T-helper 2 cell (primary cell): ENCODE results near the gene CGREF1.
"Not testable (repeated sequence)": the region's sequence is repeated elsewhere in the genome, so short reads cannot be mapped to it uniquely, and the experiment has no call there.

ENCODE experiments used
- DNase-seq, 5 experiments: peaks; one replicate each; pipeline versions ENCODE4 v3.0.0 to v3.0.0-alpha.2; 2012 to 2022

Gene CGREF1

GRCh38 chr2:27086724-27087593 lies 32.0 kb downstream of the CGREF1 start, which contains the start of gene KHK:
TSS of gene KHK (plus strand) at chr2:27086772. CDS start at chr2:27087260, 488 bp downstream.
- DNase-seq = no peak

DNA sequence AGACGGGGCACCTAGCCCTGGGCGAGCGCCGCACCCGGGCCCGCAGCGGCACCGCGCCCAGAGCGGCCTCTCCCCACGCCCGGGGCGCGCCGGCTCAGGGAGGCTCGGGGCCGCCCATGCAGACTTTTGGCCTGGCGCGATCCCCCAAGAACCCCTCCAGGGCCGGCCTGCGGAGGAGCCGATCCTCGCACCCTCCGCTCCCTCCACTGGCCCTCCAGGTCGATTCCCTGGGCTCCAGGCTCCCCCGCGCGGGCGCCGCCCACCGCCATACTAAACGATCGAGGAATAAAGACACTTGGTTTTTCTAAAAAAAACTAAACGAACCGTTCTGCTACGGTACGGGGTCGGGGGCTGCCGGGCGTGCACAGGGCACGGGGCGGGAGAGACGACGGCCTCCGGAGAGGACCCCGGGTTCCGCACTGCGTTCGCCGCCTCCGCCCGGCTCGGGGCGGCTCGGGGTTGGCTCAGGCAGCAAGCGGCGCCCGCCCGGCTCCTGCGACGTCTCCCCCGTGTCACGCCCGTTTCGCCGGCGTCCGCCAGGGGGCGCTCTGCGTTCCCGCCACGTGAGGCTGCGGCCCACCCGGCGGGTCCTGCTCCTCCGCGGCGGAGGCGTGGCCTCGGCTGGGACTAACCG lies 32.7 kb downstream of the CGREF1 start:
- DNase-seq = peak; percentile 95 to 98 (median 97)

DNA sequence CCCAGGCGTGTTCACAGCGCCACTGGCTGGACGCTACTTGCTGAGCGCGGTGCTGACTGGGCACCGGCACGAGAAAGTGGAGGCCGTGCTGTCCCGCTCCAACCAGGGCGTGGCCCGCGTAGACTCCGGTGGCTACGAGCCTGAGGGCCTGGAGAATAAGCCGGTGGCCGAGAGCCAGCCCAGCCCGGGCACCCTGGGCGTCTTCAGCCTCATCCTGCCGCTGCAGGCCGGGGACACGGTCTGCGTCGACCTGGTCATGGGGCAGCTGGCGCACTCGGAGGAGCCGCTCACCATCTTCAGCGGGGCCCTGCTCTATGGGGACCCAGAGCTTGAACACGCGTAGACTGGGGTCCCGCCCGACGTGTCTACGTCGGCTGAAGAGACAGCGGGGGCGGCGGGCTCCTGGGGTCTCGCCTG lies 33.2 kb downstream of the CGREF1 start:
- DNase-seq = peak in 1 of 5 experiments; percentile 51

DNA sequence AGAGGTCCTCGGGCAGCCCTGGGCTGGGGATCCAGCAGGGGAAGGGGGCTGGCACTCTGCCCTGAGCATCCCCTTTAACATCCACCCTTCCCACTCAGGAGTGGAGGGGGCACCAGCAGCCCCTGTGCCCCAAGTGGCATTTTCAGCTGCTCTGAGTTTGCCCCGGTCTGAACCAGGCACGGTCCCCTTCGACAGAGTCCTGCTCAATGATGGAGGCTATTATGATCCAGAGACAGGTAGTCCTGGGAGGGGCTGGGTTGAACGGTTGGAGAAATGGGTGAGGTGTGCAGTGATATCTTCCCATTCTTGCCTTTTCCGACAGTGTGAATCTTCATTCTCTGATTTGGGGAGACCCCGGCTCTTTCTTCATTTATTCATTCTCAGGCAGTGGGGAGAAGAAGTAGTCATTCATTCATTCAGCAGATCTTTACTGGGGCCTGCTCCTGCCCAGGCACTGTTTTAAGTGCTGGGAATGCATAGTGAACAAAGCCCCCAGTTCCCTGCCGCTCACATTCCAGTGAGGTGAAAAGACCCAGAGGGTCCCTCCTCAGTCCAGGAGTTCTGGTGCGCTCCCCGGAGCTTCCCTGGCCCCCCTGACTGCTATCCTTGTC lies 33.8 kb downstream of the CGREF1 start:
- DNase-seq = no peak

DNA sequence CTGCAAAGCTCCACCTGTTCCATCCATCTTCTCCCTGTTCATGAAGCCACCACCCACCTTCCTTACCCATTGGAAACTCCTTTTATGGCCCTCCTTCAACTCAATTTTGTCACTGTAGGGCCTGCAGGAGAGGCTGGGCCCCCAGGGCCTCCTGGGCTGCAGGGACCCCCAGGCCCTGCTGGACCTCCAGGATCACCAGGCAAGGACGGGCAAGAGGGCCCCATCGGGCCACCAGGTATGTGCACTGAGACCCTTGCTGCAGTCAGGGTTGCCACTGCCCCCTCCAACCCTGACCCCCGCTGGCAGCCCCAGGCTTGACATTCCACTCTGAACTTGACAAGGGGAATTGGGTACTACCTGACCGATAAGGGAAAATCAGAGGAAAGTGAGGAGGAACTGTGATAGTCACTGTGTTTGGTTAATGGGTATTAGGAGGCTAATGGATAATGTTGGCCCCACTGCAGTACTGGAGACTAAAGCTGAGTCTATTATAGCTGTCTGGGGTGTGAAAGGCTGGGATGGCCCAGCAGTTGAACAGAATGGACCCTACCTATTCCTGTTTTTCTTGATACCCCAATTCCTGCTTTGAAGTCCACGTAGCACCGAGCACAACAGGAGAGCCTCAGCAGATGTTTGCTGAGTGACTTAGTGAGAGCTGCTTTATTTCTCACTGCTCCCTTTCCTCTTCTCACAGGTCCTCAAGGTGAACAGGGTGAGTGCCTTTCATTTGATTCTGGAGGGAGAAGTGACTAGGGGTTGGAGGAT lies 34.4 kb downstream of the CGREF1 start:
- no peak for DNase-seq

DNA sequence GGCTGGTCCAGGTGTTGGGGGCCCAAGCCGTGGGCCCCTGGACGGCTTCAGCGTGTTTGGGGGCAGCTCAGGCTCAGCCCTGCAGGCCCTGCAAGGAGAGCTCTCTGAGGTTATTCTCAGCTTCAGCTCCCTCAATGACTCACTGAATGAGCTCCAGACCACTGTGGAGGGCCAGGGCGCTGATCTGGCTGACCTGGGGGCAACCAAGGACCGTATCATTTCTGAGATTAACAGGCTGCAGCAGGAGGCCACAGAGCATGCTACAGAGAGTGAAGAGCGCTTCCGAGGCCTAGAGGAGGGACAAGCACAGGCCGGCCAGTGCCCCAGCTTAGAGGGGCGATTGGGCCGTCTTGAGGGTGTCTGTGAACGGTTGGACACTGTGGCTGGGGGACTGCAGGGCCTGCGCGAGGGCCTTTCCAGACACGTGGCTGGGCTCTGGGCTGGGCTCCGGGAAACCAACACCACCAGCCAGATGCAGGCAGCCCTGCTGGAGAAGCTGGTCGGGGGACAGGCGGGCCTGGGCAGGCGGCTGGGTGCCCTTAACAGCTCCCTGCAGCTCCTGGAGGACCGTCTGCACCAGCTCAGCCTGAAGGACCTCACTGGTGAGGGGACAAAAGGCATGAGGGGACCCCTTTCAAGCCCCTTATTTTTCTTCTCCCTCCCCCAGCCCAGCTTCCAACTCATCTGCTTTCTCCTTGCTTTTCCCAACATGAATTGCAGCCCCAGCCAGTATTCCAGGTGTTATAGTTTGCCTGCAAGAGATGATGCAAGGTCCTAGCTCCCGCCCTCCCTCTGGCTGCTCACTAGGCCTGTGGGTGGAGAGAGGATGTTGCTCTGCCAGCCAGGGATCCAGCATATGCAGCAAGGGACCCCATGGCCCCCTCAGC lies 35.3 kb downstream of the CGREF1 start:
- no peak for DNase-seq

GRCh38 chr2:27082773-27083409 lies 36.0 kb downstream of the CGREF1 start:
- DNase-seq = no peak

GRCh38 chr2:27081984-27082772 lies 36.8 kb downstream of the CGREF1 start:
- no peak for DNase-seq

GRCh38 chr2:27080603-27080936 lies 38.4 kb downstream of the CGREF1 start:
- DNase-seq = no peak

GRCh38 chr2:27080140-27080469 lies 38.8 kb downstream of the CGREF1 start:
- no peak for DNase-seq

- no peak for DNase-seq
Measured at GRCh38 chr2:27079233-27080139, 39.4 kb downstream of the CGREF1 start.

DNA sequence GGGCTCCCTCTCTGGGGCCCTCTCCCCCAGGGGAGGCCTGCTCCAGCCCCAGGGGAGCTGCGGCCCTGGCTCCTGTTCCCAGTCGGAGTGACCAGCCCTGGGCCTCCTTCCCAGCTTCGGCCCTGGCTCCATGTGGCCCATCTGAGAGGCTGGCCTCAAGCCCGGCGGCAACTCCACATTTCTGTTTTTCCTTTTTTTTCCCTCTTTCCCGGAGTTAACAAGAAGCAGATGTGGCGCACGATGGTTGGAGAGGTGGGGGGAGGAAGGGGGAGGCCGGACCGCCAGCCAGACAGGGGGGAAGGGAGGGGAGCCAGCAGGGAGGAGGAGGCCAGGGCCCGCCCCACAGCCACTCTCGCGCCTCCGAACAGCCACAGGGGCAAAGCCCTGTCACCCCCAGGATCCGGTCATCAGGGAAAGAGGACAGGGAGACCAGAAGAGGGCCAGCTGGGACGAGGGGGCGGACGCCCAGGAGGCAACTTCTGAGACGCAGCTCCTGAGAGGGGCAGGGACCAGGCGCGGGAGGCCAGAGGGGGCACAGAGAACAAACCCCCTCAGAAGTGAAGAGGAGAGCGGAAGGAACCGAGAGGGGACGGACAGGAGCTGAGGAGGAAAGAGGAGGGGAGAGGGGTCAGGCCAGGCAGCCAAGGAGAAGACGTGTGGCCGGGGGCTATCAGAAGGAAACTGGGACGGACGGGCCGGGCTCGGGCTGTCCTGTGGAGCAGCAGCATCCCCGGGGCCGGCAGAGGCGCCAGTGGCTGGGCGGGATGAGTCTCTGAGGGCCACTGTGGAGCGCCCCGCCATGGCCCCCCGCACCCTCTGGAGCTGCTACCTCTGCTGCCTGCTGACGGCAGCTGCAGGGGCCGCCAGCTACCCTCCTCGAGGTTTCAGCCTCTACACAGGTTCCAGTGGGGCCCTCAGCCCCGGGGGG lies 40.4 kb downstream of the CGREF1 start, which contains the start of gene EMILIN1:
Gene EMILIN1 (plus strand): TSS at position 349 of the 928 bp plus-strand sequence. CDS start 451 bp downstream, at position 800.
- DNase-seq = no peak

GRCh38 chr2:27077231-27077630 lies 41.7 kb downstream of the CGREF1 start:
- no peak for DNase-seq

DNA sequence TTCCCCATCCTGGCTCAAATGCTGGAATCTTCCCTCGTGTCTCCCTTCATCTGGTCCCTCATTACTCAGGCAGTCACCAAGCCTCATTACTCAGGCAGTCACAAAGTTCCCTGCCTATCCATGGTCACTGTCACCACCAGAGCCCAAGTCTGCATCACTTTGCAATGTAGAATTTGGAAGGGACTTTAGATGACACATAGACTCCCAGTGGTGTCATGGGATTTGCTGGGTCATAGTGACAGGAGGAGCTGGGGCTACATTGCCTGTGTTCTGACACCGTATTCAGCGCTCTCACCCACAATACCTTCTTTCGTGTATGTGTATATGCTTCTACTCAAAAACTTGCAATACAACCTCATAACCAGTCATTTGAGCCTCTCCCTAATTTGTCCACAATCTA lies 42.6 kb downstream of the CGREF1 start:
- no peak for DNase-seq

- DNase-seq = not testable (repeated sequence)
Measured at GRCh38 chr2:27075566-27075871, 43.4 kb downstream of the CGREF1 start.

DNA sequence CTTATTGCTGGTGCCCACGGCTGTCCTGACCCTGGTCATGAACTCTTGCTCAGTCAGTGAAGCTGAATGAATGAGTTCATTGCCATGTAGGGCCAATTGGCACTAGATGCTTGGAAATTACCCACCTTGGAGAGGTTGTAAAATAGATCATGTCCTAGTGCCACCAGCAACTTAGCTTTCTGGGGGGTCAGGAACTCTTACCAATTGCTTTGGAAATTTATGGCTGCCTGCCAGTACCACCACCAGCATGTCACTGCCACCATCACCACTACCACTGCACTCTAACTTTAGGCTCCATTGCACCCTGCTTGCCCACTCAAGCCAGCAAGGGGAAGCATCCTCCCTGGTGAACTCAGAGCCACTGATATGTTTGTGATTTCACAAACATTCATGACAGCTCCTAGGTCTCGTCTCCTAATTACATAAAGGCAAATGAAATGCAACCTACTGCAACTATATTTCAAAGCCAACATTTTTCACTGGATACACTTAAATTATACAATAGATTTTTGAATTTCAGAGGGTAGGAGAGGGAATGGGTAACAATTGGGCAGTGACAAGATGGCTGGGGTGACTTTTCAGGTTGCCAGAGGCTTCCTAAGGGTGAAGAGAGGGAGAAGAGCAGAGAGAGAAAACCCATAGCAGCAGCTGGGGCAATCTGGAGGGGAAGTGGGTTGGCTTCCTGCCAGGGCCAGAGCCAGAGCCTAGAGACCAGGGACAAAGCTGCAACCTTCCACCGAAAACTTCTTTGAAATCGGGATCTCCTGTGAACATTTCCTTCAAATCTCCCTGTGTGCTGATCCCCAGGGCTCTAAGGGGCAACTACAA lies 44.0 kb downstream of the CGREF1 start:
- peak in 3 of 5 experiments; percentile 41 to 76 (median 44) for DNase-seq

DNA sequence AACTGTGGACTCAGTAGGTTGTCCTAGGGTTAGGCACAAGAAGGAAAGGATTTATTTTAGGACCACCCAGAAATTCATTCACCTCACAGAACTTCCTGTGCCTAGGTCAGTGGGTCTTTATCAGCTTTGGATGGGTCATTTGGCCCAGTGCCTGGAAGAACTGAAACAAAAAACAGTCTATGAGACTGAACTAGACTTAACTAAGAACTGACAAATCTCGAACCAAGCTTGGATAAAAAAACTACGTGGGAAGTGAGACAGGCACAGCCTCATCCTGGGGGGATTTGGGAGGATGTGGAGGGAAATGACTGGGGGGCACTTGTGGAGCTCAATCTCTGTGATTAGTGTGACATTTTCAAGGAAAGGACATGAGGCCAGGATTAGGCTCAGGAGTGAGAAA lies 45.1 kb downstream of the CGREF1 start:
- no peak for DNase-seq
